Coronary artery (tissue), 2 donors: ENCODE results near the gene PLCG2.

Experiments used
- DNase-seq: peaks from one replicate; pipeline ENCODE4 v3.0.0-alpha.2; 2017; ENCODE audit warnings: low spot score
- H3K27ac ChIP-seq, 2 donors: fragments of 200-600 bp; sonication (generic); one replicate each; pipeline ENCODE4 v1.5.1; 2016 to 2019
- H3K4me3 ChIP-seq: fragments of 200-600 bp; sonication (generic); 2 replicates; pipeline ENCODE4 v1.5.1; 2016; ENCODE audit warnings: mild to moderate bottlenecking, moderate library complexity
- CTCF ChIP-seq: fragments of 200-600 bp; sonication (generic); IDR thresholded peaks from one replicate; pipeline ENCODE4 v1.5.1; 2019; ENCODE audit warnings: antibody characterized with exemption

The PLCG2 gene

GRCh38 chr16:81821436-81822128 is 42.5 kb downstream of the PLCG2 start:
- DNase-seq = no peak
- no peak for TF ChIP-seq CTCF
- Histone ChIP-seq H3K27ac (no peak overlapping the region), H3K4me3 (no peak overlapping the region)

GRCh38 chr16:81823111-81823510 is 44.0 kb downstream of the PLCG2 start:
- no peak overlapping the region for H3K4me3 ChIP-seq
- DNase-seq = no peak
- H3K27ac ChIP-seq = no peak overlapping the region
- no peak for TF ChIP-seq CTCF

GRCh38 chr16:81823734-81824133 is 44.6 kb downstream of the PLCG2 start:
- H3K27ac ChIP-seq = no peak overlapping the region
- no peak overlapping the region for H3K4me3 ChIP-seq
- no peak for DNase-seq
- no peak for TF ChIP-seq CTCF

GRCh38 chr16:81826523-81826922 is 47.4 kb downstream of the PLCG2 start:
- H3K4me3 ChIP-seq = no peak overlapping the region
- DNase-seq = no peak
- H3K27ac ChIP-seq = no peak overlapping the region
- no peak for TF ChIP-seq CTCF

- Histone ChIP-seq H3K27ac (no peak overlapping the region), H3K4me3 (no peak overlapping the region)
- TF ChIP-seq CTCF = no peak
- no peak for DNase-seq
Measured at GRCh38 chr16:81830845-81831540, 51.9 kb downstream of the PLCG2 start.

GRCh38 chr16:81831722-81832126 is 52.6 kb downstream of the PLCG2 start:
- H3K27ac ChIP-seq = no peak overlapping the region
- no peak overlapping the region for H3K4me3 ChIP-seq
- TF ChIP-seq CTCF = no peak
- no peak for DNase-seq
